WTC11 (cell line): Measurements from ENCODE around the gene PRMT9. TPM values are rescaled to one million over a fixed set of nuclear protein-coding genes. Genes with fewer than 3 reads are reported as not detected.

Source experiments
- ATAC-seq: fragments of 200-7000 bp; cut with Tn5 transposase; 2 replicates; pipeline ENCODE4 v1.10.0; 2021; ENCODE audit warnings: mild to moderate bottlenecking, moderate library complexity
- CTCF ChIA-PET: fragments of 300-600 bp; sonication (Branson Sonifier 250); formaldehyde crosslinking; loops from one replicate; lab custom pipeline; 2021; ENCODE audit warnings: antibody characterized with exemption; lab: Charles Lee
- POLR2A ChIA-PET: fragments of 350-600 bp; sonication (Branson Sonifier 250); formaldehyde crosslinking; loops from one replicate; lab custom pipeline; 2021; ENCODE audit warnings: antibody characterized with exemption; lab: Charles Lee
- DNase-seq: peaks from one replicate; pipeline ENCODE4 v3.0.0; 2021; ENCODE audit warnings: low spot score
- H3K27ac Mint-ChIP-seq: 2 replicates; pipeline ENCODE4 v1.8.0; 2021; ENCODE audit warnings: mixed read lengths
- H3K27me3 Mint-ChIP-seq: 2 replicates; pipeline ENCODE4 v1.8.0; 2021; ENCODE audit warnings: low read depth, mild to moderate bottlenecking, moderate library complexity, mixed read lengths
- H3K36me3 Mint-ChIP-seq: 2 replicates; pipeline ENCODE4 v1.8.0; 2021; ENCODE audit warnings: mixed read lengths
- H3K4me1 Mint-ChIP-seq: 2 replicates; pipeline ENCODE4 v1.8.0; 2022; ENCODE audit warnings: mixed read lengths
- H3K4me3 Mint-ChIP-seq: 2 replicates; pipeline ENCODE4 v1.8.0; 2021; ENCODE audit warnings: mild to moderate bottlenecking, moderate library complexity, mixed read lengths
- H3K9me3 Mint-ChIP-seq: 2 replicates; pipeline ENCODE4 v1.8.0; 2021; ENCODE audit warnings: mixed read lengths
- ATF1 ChIP-seq: sonication (generic); formaldehyde crosslinking; IDR thresholded peaks from 2 replicates; pipeline ENCODE4 v1.8.1; 2023; ENCODE audit warnings: mild to moderate bottlenecking, moderate library complexity, missing genetic modification reagents
- CDX4 ChIP-seq: fragments of 250-450 bp; sonication (Bioruptor Pico); IDR thresholded peaks from 2 replicates; pipeline ENCODE4 v1.9.0; 2021; ENCODE audit warnings: moderate library complexity, mild to moderate bottlenecking, inconsistent platforms, borderline replicate concordance
- CREB1 ChIP-seq: sonication (generic); formaldehyde crosslinking; IDR thresholded peaks from 2 replicates; pipeline ENCODE4 v1.8.0; 2023; ENCODE audit warnings: mild to moderate bottlenecking, missing genetic modification reagents
- CTCF ChIP-seq: fragments of 200-600 bp; IDR thresholded peaks from 2 replicates; pipeline ENCODE4 v1.8.0; 2022; ENCODE audit warnings: antibody characterized with exemption
- E2F5 ChIP-seq: sonication (generic); formaldehyde crosslinking; IDR thresholded peaks from 2 replicates; pipeline ENCODE4 v1.8.1; 2022; ENCODE audit warnings: mild to moderate bottlenecking, moderate library complexity, missing genetic modification reagents
- ELF4 ChIP-seq: sonication (generic); formaldehyde crosslinking; IDR thresholded peaks from 2 replicates; pipeline ENCODE4 v1.8.1; 2022; ENCODE audit warnings: low read depth, mild to moderate bottlenecking, moderate library complexity, missing genetic modification reagents
- ERG ChIP-seq: fragments of 250-450 bp; sonication (Bioruptor Pico); IDR thresholded peaks from 2 replicates; pipeline ENCODE4 v1.8.0; 2021; ENCODE audit warnings: mild to moderate bottlenecking
- FOXJ3 ChIP-seq: sonication (generic); formaldehyde crosslinking; IDR thresholded peaks from 2 replicates; pipeline ENCODE4 v1.9.0; 2021; ENCODE audit warnings: missing genetic modification reagents, mild to moderate bottlenecking, borderline replicate concordance
- HMGXB4 ChIP-seq: sonication (generic); formaldehyde crosslinking; IDR thresholded peaks from 2 replicates; pipeline ENCODE4 v1.8.1; 2023; ENCODE audit warnings: mild to moderate bottlenecking, moderate library complexity, missing genetic modification reagents
- KAT7 ChIP-seq: sonication (generic); formaldehyde crosslinking; IDR thresholded peaks from 2 replicates; pipeline ENCODE4 v1.8.1; 2023; ENCODE audit warnings: missing genetic modification reagents, mild to moderate bottlenecking, borderline replicate concordance
- OVOL2 ChIP-seq: fragments of 250-450 bp; sonication (Bioruptor Pico); IDR thresholded peaks from 2 replicates; pipeline ENCODE4 v1.9.0; 2021; ENCODE audit warnings: mild to moderate bottlenecking, borderline replicate concordance
- SMAD3 ChIP-seq: sonication (generic); formaldehyde crosslinking; IDR thresholded peaks from 2 replicates; pipeline ENCODE4 v1.8.0; 2022; ENCODE audit warnings: missing genetic modification reagents, mild to moderate bottlenecking, borderline replicate concordance
- TCF7 ChIP-seq: sonication (generic); formaldehyde crosslinking; IDR thresholded peaks from 2 replicates; pipeline ENCODE4 v1.8.0; 2022; ENCODE audit warnings: mild to moderate bottlenecking, low read depth, missing genetic modification reagents, moderate library complexity
- ZNF232 ChIP-seq: sonication (generic); formaldehyde crosslinking; IDR thresholded peaks from 2 replicates; pipeline ENCODE4 v1.8.0; 2022; ENCODE audit warnings: mild to moderate bottlenecking, missing genetic modification reagents
- ZNF532 ChIP-seq: fragments of 250-450 bp; sonication (Bioruptor Pico); IDR thresholded peaks from 2 replicates; pipeline ENCODE4 v1.9.0; 2021; ENCODE audit warnings: mild to moderate bottlenecking, borderline replicate concordance
- ZNF671 ChIP-seq: fragments of 250-450 bp; sonication (Bioruptor Pico); IDR thresholded peaks from 2 replicates; pipeline ENCODE4 v1.8.0; 2021; ENCODE audit warnings: mild to moderate bottlenecking
- ZSCAN18 ChIP-seq: fragments of 250-450 bp; sonication (Bioruptor Pico); IDR thresholded peaks from 2 replicates; pipeline ENCODE4 v2.1.2; 2022; ENCODE audit warnings: mild to moderate bottlenecking, moderate library complexity
- total RNA-seq: library from RNA; stranded (reverse); gene quantifications from 3 replicates; pipeline ENCODE4 v1.2.3, GENCODE V29; 2021

The PRMT9 gene
- total RNA-seq, 1 experiment from 2014 or later, result 11.4 TPM

- ChIA-PET CTCF (interaction anchor here (0.6 to 3.9 kb wide), 2 partner anchors 91 to 228 kb away, joined by 3 to 21 read pairs; no protein-coding TSS in a partner anchor), POLR2A (no interaction called here)
- no peak overlapping the region for H3K27ac Mint-ChIP-seq
- peaks cover 42% of the 10 kb centered on the region for H3K36me3 Mint-ChIP-seq
- ATAC-seq, result no peak
- H3K27me3 Mint-ChIP-seq, result no peaks in the 10 kb centered on the region
- no peak for DNase-seq
- H3K9me3 Mint-ChIP-seq, result no peaks in the 10 kb centered on the region
- H3K4me1 Mint-ChIP-seq, result peaks cover 25% of the 10 kb centered on the region
- TF ChIP-seq CTCF (no peak), FOXJ3 (CRISPR knock-in tag) (no peak), OVOL2 (CRISPR knock-in tag) (no peak), ZNF532 (no peak), ZNF232 (no peak), ZNF671 (CRISPR knock-in tag) (no peak), ERG (CRISPR knock-in tag) (no peak), CDX4 (CRISPR knock-in tag) (no peak), HMGXB4 (CRISPR knock-in tag) (no peak), TCF7 (no peak), KAT7 (no peak)
- H3K4me3 Mint-ChIP-seq, result no peak overlapping the region
Observed at GRCh38 chr4:147638942-147639341, 45.0 kb downstream of the PRMT9 start.

- CTCF ChIA-PET, result interaction anchor here (3.9 kb wide), 1 partner anchor 229 kb away, joined by 21 read pairs; no protein-coding TSS in a partner anchor
- POLR2A ChIA-PET, result no interaction called here
- Mint-ChIP-seq H3K4me3 (no peak overlapping the region), H3K36me3 (peaks cover 48% of the 10 kb centered on the region), H3K9me3 (no peaks in the 10 kb centered on the region), H3K27me3 (no peaks in the 10 kb centered on the region), H3K4me1 (peaks cover 25% of the 10 kb centered on the region), H3K27ac (no peak overlapping the region; the same call in 1 of the 2 replicates)
- ATAC-seq (peak; percentile 83), DNase-seq (no peak)
- TF ChIP-seq E2F5 (no peak), SMAD3 (no peak), HMGXB4 (CRISPR knock-in tag) (no peak), CDX4 (CRISPR knock-in tag) (no peak), KAT7 (no peak), CREB1 (CRISPR knock-in tag) (no peak), ELF4 (CRISPR knock-in tag) (no peak), ZSCAN18 (no peak), ERG (CRISPR knock-in tag) (no peak), ATF1 (CRISPR knock-in tag) (no peak), TCF7 (no peak)
Observed at GRCh38 chr4:147638365-147638764, 45.6 kb downstream of the PRMT9 start.
